ES-I3 (cell line): ENCODE data around the gene MRPL16.

ENCODE experiments used
- H3K36me3 ChIP-seq: 2 replicates; pipeline ENCODE4 v1.6.1; 2013; ENCODE audit warnings: mild to moderate bottlenecking, low read length, control low read depth, moderate library complexity; ENCODE audit not compliant: insufficient read depth
- H3K4me1 ChIP-seq: 2 replicates; pipeline ENCODE4 v1.6.1; 2013; ENCODE audit warnings: mild to moderate bottlenecking, control low read depth, low read length; ENCODE audit not compliant: insufficient read depth
- H3K9ac ChIP-seq: 2 replicates; pipeline ENCODE4 v1.6.1; 2013; ENCODE audit warnings: low read depth, mild to moderate bottlenecking, low read length, moderate library complexity
- H3K9me3 ChIP-seq: 2 replicates; pipeline ENCODE4 v1.6.1; 2013; ENCODE audit warnings: mild to moderate bottlenecking, low read length, moderate library complexity; ENCODE audit not compliant: control insufficient read depth, insufficient read depth

The MRPL16 gene

DNA sequence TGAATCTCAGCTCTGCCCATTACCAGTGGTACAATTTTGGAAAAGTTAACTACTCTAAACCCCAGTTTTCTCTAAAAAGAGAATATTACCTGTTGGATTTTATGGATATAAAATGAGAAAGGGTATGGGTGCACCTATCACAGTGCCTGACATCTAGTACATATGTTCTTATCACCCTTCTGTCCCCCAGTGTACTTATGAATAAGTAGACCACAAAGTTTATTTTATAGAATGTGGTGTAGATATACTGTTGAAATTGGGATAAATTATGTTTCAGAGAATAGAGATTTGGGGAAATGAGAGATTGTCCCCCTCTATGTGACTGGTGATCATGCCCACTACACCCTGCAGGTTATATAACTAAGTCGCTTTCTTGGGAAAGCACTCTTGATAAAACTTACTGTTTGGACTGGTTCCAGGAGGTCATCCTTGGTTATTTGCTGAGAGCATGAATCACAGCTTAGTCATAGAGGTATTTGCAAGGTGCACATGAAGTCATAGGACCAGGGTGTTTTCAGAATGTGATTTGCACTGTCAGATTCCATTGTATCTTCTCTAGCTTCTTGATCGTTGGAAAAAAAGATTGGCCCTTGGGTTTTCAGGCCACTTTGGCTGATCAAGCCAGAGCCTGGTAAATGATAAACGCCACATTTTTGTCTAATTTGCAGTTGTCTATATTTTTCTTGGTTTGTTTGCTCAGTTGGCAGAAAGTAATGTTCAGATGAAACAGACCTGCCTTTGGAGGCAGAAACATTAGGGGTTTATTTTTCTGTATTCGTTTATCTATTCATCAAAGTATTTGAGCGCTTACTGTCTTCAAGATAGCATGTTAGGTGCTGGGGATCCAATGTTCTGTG, 34.1 kb downstream of the MRPL16 start:
- Histone ChIP-seq H3K36me3 (peaks cover 3% of the 10 kb centered on the region; the same call in 1 of the 2 replicates), H3K4me1 (no peaks in the 10 kb centered on the region), H3K9me3 (no peaks in the 10 kb centered on the region), H3K9ac (no peak overlapping the region)

DNA sequence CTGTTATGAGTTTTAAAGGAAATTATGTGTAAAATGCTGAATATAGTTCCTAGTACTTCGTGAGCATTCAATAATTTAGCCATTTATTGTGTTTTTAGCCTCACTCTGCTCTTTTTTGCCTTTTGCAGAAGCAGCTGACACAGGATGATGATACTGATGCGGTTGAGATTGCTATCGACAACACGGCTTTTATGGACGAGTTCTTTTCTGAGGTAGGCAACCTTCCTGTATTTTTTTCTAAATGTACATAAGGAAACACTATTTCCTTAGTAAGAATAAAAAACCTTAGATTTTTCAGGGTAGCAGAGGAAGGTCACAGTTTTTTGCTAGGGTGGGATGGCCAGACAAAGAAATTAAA, 37.5 kb downstream of the MRPL16 start:
- Histone ChIP-seq H3K9me3 (no peaks in the 10 kb centered on the region), H3K4me1 (no peaks in the 10 kb centered on the region), H3K36me3 (peaks cover 3% of the 10 kb centered on the region; the same call in 1 of the 2 replicates), H3K9ac (no peak overlapping the region)

- no peak overlapping the region for H3K9ac ChIP-seq
- no peaks in the 10 kb centered on the region for H3K4me1 ChIP-seq
- no peaks in the 10 kb centered on the region for H3K9me3 ChIP-seq
- H3K36me3 ChIP-seq, result peaks cover 3% of the 10 kb centered on the region; the same call in 1 of the 2 replicates
Observed at GRCh38 chr11:59771605-59772004, 39.0 kb downstream of the MRPL16 start.

GRCh38 chr11:59770869-59771268, 39.7 kb downstream of the MRPL16 start:
- Histone ChIP-seq H3K4me1 (no peaks in the 10 kb centered on the region), H3K36me3 (peaks cover 3% of the 10 kb centered on the region; the same call in 1 of the 2 replicates)

DNA sequence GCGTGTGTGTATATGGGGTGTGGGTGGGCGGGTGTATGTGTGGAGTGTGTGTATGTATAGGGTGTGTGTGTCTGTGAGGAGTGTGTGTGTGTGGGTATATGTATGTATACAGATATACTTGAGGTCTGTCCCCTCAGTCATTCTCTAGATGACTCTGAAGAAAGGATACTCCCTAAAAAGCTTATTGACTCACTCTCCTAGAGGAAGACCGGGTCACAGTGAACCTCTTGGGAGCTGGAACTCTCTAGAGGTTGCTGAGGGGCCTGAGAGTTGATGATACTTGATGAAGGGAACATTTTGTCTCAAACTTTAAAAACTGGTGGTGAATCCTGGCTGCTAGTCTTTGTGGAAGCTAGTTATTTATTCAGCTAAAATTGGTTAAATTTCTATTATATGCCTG, 40.3 kb downstream of the MRPL16 start:
- Histone ChIP-seq H3K36me3 (peaks cover under 1% of the 10 kb centered on the region; the same call in 1 of the 2 replicates), H3K4me1 (no peaks in the 10 kb centered on the region), H3K9me3 (no peaks in the 10 kb centered on the region), H3K9ac (no peak overlapping the region)

More at GRCh38 chr11:59770869-59771268, 39.7 kb downstream of the MRPL16 start:
- Histone ChIP-seq H3K9ac (no peak overlapping the region), H3K9me3 (no peaks in the 10 kb centered on the region)

GRCh38 chr11:59769828-59770227, 40.8 kb downstream of the MRPL16 start:
- no peak overlapping the region for H3K9ac ChIP-seq
- H3K9me3 ChIP-seq, result no peaks in the 10 kb centered on the region
- H3K36me3 ChIP-seq, result no peaks in the 10 kb centered on the region
- H3K4me1 ChIP-seq, result no peaks in the 10 kb centered on the region

DNA sequence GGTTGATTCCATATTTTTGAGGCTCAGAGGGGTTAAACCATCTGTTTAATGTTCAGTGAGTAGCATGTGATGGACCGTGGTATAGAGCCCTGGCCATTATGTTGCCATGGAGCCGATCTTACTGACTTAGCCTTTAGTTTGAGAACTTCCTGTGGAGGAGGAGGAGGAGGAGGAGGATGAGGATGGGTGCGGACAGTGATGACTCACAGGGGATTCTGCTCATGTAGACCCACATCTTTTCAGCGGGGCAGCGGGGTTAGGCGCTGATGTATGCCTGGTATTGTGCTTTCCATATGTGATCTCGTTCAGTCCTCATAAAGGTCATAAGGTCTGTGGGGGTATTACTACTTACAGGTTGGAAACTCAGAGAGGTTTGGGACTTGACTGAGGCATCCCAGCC, 41.5 kb downstream of the MRPL16 start:
- Histone ChIP-seq H3K36me3 (no peaks in the 10 kb centered on the region), H3K9me3 (no peaks in the 10 kb centered on the region), H3K9ac (no peak overlapping the region), H3K4me1 (no peaks in the 10 kb centered on the region)

- H3K9me3 ChIP-seq, result no peaks in the 10 kb centered on the region
- no peak overlapping the region for H3K9ac ChIP-seq
- H3K36me3 ChIP-seq, result no peaks in the 10 kb centered on the region
- H3K4me1 ChIP-seq, result no peaks in the 10 kb centered on the region
Observed at GRCh38 chr11:59767225-59767611, 43.4 kb downstream of the MRPL16 start.

DNA sequence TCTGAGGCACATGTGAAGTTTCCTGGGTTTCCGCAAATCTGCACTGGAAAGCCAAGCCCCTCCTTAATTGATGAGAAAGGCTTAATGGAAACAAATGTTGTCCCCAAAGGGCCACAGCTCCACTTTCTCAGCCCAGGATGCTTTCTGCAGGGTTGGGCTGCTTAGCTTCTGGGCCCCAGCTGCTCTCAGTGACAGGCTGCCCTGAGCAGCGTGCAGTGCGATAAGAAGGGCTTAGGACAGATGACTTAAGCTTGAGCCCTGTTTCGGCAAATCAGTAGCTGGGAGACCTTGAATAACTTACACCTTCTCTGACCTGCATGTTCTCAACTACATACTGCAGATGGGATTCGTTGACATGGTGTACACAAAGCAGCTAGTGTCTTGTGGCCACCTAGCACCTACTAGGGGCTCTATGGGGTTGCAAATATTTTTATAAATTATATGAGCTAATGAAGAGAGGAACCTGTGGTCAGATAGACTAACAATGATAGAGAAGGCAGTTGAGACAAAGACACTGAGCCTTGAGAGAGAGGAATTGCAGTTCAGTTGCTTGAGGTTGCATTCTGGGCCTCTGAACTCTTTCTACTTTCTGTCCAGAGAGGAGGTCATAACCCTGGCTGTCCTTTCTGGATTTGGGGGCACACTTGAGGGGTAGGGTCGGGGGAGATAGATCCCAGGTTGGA, 43.9 kb downstream of the MRPL16 start:
- H3K9me3 ChIP-seq, result no peaks in the 10 kb centered on the region
- no peaks in the 10 kb centered on the region for H3K4me1 ChIP-seq
- H3K9ac ChIP-seq, result no peak overlapping the region
- H3K36me3 ChIP-seq, result no peaks in the 10 kb centered on the region

DNA sequence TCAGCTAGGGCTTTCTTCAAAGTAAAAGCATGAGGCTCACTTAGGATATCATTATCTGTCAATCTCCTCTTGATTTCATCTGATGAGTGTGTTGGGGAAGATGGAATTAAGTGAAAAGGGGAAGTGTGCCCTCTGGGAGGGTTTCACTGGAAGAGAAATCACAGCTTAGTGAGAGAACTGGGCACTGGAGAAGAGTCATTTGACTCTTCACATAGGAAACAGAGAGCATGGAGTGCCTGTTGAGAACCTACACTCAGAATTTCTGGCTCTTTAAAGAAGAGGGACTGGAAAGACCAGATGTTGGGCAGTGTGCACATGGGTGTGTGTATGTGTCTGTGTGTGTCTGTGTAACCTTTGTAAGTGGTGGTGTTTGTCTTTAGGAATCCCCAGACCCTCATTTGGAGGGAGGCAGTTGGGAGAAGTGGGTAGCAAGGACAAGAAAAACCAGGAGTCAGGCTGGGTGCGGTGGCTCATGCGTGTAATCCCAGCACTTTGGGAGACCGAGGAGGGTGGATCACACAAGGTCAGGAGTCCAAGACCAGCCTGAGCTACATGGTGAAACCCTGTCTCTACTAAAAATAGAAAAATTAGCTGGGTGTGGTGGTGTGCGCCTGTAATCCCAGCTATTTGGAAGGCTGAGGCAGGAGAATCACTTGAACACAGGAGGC, 45.4 kb downstream of the MRPL16 start:
- Histone ChIP-seq H3K4me1 (no peaks in the 10 kb centered on the region), H3K9ac (no peak overlapping the region), H3K9me3 (no peaks in the 10 kb centered on the region), H3K36me3 (no peaks in the 10 kb centered on the region)

DNA sequence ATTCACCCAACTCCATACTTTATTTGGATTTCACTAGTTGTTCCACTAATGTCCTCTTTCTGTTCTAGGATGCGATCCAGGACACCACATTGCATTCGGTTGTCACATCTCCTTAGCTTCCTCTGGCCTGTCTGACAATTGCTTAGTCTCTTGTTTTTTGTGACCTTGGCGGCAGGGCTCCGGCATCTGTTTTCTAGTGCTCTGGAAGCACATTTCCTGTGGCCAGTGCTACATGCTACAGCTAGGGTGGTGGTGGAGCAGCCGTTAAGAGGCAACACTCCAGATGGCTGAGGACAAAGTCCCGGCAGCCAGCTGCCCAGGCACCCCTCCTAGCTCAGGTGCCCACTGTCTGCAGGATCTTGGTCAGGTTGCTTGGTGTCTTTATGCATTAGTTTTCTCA, 48.6 kb downstream of the MRPL16 start:
- no peak overlapping the region for H3K9ac ChIP-seq
- peaks cover 6% of the 10 kb centered on the region; the same call in 1 of the 2 replicates for H3K36me3 ChIP-seq
- H3K4me1 ChIP-seq, result peaks cover 6% of the 10 kb centered on the region
- no peaks in the 10 kb centered on the region for H3K9me3 ChIP-seq

- H3K9ac ChIP-seq, result no peak overlapping the region
Observed at GRCh38 chr11:59760771-59761170, 49.8 kb downstream of the MRPL16 start.

DNA sequence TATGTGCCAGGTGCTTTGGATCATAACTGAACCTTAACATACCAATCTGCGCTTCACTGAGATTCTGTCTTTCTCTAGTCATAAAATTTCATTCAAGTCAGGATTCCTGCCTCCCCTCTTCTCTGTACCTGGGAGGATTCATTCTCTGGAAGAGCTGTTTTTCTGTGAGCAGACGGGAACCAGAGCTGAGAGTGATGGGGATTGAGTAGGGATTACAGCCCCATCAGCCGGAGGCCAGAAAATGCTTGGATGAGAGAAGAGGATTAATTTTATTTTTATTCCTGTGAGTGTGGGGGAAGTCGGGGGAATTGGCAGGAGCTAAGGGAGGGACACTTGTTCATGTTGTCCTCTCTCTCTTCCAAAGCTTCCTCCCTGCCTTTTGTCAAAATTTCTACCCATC, 50.7 kb downstream of the MRPL16 start:
- no peaks in the 10 kb centered on the region for H3K9me3 ChIP-seq
- no peak overlapping the region for H3K9ac ChIP-seq
- H3K36me3 ChIP-seq, result peaks cover 6% of the 10 kb centered on the region; the same call in 1 of the 2 replicates
- peaks cover 7% of the 10 kb centered on the region for H3K4me1 ChIP-seq

More at GRCh38 chr11:59760771-59761170, 49.8 kb downstream of the MRPL16 start:
- Histone ChIP-seq H3K36me3 (peaks cover 6% of the 10 kb centered on the region; the same call in 1 of the 2 replicates), H3K9me3 (no peaks in the 10 kb centered on the region), H3K4me1 (peaks cover 7% of the 10 kb centered on the region)

- Histone ChIP-seq H3K9me3 (no peaks in the 10 kb centered on the region), H3K36me3 (peaks cover 6% of the 10 kb centered on the region; the same call in 1 of the 2 replicates), H3K4me1 (peaks cover 7% of the 10 kb centered on the region), H3K9ac (no peak overlapping the region)
Observed at GRCh38 chr11:59758401-59759037, 52.1 kb downstream of the MRPL16 start.
